Body of pancreas (tissue), 4 donors: ENCODE data around the gene PDE4D.

Experiments used
- POLR2A ChIP-seq, 3 donors: fragments of 450-650 bp; IDR thresholded peaks; one replicate each; pipeline ENCODE4 v1.6.1; 2016; ENCODE audit warnings: antibody characterized with exemption in 3 of 3, mild to moderate bottlenecking in 2 of 3
- TF ChIP-seq, protein P1 (sequence below), 7 experiments: fragments of 450-650 bp in 4 of 7; fragments of 200-600 bp in 3 of 7; sonication (generic) in 3 of 7; IDR thresholded peaks; one replicate each; pipeline ENCODE4 v1.5.1; 2016 to 2019; ENCODE audit warnings: antibody characterized with exemption in 7 of 7

DNA sequence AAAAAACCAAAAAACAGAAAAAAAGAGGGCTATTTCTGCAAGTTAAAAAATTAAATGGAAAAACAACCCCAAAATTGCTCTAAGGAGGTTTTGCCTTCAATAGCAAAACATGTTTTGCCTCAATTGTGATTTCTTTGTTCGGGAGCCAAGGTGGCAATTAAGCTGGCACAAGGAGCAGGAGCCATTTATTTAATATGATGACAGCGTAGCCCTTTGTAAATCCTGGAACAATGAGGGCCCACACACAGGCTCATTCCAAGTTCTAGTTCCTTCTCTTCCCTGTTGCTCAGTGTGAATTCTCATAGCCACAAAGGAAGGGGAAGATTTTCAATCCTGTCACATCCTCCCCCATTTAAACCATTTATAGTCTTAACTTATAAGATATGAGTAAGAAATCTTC, 353.2 kb downstream of the PDE4D start:
- TF ChIP-seq, protein P1, sequence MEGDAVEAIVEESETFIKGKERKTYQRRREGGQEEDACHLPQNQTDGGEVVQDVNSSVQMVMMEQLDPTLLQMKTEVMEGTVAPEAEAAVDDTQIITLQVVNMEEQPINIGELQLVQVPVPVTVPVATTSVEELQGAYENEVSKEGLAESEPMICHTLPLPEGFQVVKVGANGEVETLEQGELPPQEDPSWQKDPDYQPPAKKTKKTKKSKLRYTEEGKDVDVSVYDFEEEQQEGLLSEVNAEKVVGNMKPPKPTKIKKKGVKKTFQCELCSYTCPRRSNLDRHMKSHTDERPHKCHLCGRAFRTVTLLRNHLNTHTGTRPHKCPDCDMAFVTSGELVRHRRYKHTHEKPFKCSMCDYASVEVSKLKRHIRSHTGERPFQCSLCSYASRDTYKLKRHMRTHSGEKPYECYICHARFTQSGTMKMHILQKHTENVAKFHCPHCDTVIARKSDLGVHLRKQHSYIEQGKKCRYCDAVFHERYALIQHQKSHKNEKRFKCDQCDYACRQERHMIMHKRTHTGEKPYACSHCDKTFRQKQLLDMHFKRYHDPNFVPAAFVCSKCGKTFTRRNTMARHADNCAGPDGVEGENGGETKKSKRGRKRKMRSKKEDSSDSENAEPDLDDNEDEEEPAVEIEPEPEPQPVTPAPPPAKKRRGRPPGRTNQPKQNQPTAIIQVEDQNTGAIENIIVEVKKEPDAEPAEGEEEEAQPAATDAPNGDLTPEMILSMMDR (IDR thresholded peaks at IDR 0.05) = no peak
- no peak for TF ChIP-seq POLR2A (IDR thresholded peaks at IDR 0.05)
